ENCODE results near the gene FHOD1.

The FHOD1 gene

GRCh38 chr16:67238806-67239470 is 8.3 kb downstream of the FHOD1 start:
- H3K4me1 ChIP-seq (ENCODE audit: control insufficient read depth, insufficient read depth, low read length, unreplicated experiment) = peaks cover 43% of the 10 kb centered on the region

GRCh38 chr16:67238278-67238575 is 9.1 kb downstream of the FHOD1 start:
- Histone ChIP-seq H3K79me2 (ENCODE audit: control insufficient read depth, insufficient read depth, low read length, unreplicated experiment) (peaks cover 30% of the 10 kb centered on the region), H3K4me1 (ENCODE audit: control insufficient read depth, insufficient read depth, low read length, unreplicated experiment) (peaks cover 36% of the 10 kb centered on the region), H3K4me3 (ENCODE audit: low read depth, low read length) (no peak overlapping the region), H3K36me3 (ENCODE audit: insufficient read depth, low read length) (peaks cover 31% of the 10 kb centered on the region; the same call in 1 of the 2 replicates), H2AFZ (ENCODE audit: low read length, unreplicated experiment) (no peak overlapping the region), H3K27ac (ENCODE audit: low read depth, low read length) (no peak overlapping the region), H3K27me3 (ENCODE audit: insufficient read depth, low read length) (no peaks in the 10 kb centered on the region)

More at GRCh38 chr16:67238806-67239470, 8.3 kb downstream of the FHOD1 start:
- peaks cover 37% of the 10 kb centered on the region for H3K79me2 ChIP-seq (ENCODE audit: control insufficient read depth, insufficient read depth, low read length, unreplicated experiment)
- H3K4me3 ChIP-seq (ENCODE audit: low read depth, low read length) = no peak overlapping the region
- 0 out of 2 replicates have a peak overlapping the region, but pooled peaks have one; percentile 98 for H3K27ac ChIP-seq (ENCODE audit: low read depth, low read length)
- H2AFZ ChIP-seq (ENCODE audit: low read length, unreplicated experiment) = no peak overlapping the region
- no peaks in the 10 kb centered on the region for H3K27me3 ChIP-seq (ENCODE audit: insufficient read depth, low read length)
- peaks cover 31% of the 10 kb centered on the region; the same call in 1 of the 2 replicates for H3K36me3 ChIP-seq (ENCODE audit: insufficient read depth, low read length)

- Histone ChIP-seq H3K4me3 (ENCODE audit: low read depth, low read length) (no peak overlapping the region), H3K36me3 (ENCODE audit: insufficient read depth, low read length) (peaks cover 31% of the 10 kb centered on the region; the same call in 1 of the 2 replicates)
Measured at GRCh38 chr16:67237396-67238277, 9.6 kb downstream of the FHOD1 start.

GRCh38 chr16:67236563-67237395 is 10.5 kb downstream of the FHOD1 start:
- peaks cover 32% of the 10 kb centered on the region; the same call in 1 of the 2 replicates for H3K36me3 ChIP-seq (ENCODE audit: insufficient read depth, low read length)
- H3K4me3 ChIP-seq (ENCODE audit: low read depth, low read length) = no peak overlapping the region
- H3K4me1 ChIP-seq (ENCODE audit: control insufficient read depth, insufficient read depth, low read length, unreplicated experiment) = peaks cover 23% of the 10 kb centered on the region
- no peaks in the 10 kb centered on the region for H3K27me3 ChIP-seq (ENCODE audit: insufficient read depth, low read length)
- no peak overlapping the region for H2AFZ ChIP-seq (ENCODE audit: low read length, unreplicated experiment)
- no peak overlapping the region for H3K27ac ChIP-seq (ENCODE audit: low read depth, low read length)
- H3K79me2 ChIP-seq (ENCODE audit: control insufficient read depth, insufficient read depth, low read length, unreplicated experiment) = peaks cover 19% of the 10 kb centered on the region

More at GRCh38 chr16:67237396-67238277, 9.6 kb downstream of the FHOD1 start:
- no peak overlapping the region for H3K27ac ChIP-seq (ENCODE audit: low read depth, low read length)
- no peak overlapping the region for H2AFZ ChIP-seq (ENCODE audit: low read length, unreplicated experiment)
- peaks cover 32% of the 10 kb centered on the region for H3K4me1 ChIP-seq (ENCODE audit: control insufficient read depth, insufficient read depth, low read length, unreplicated experiment)
- H3K79me2 ChIP-seq (ENCODE audit: control insufficient read depth, insufficient read depth, low read length, unreplicated experiment) = peaks cover 27% of the 10 kb centered on the region
- no peaks in the 10 kb centered on the region for H3K27me3 ChIP-seq (ENCODE audit: insufficient read depth, low read length)

DNA sequence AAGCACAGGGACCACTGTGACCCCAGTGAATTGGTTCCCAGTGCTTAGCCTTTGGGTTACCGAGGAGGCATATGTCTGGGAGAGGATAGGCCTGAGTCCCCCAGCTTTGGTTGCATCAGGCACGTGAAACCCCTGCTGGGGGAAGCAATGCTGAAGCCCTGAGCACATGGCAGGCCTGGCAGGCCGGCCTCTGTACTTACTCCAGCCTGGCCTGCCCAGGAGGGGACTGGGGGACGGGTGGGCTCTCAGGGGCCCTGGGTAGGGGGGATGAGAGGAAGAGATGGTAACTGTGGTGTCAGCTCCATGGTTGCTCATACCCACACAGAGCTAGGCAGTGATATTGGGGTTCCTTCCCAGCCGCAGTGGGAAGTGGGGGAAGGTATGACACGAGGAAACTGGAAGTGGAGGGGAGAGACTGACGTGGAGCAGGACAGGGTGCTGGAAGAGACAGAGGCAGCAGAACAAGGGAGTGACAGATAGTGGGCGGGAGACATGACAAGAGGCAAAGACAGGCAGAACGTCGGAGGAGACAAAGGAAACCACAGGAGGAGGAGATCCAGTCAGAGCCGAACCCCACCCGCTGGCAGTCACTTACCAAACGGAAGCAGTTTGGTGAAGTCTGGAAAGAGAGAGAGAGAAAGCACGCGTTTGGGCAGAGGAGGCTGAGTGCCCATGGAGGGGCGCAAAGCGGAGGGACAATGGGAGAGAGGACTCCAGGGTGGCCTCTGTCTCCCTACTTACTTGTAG is 11.3 kb downstream of the FHOD1 start:
- Histone ChIP-seq H3K36me3 (ENCODE audit: insufficient read depth, low read length) (peaks cover 39% of the 10 kb centered on the region; the same call in 1 of the 2 replicates), H3K4me1 (ENCODE audit: control insufficient read depth, insufficient read depth, low read length, unreplicated experiment) (peaks cover 16% of the 10 kb centered on the region), H2AFZ (ENCODE audit: low read length, unreplicated experiment) (no peak overlapping the region), H3K27ac (ENCODE audit: low read depth, low read length) (no peak overlapping the region), H3K4me3 (ENCODE audit: low read depth, low read length) (no peak overlapping the region), H3K27me3 (ENCODE audit: insufficient read depth, low read length) (no peaks in the 10 kb centered on the region), H3K79me2 (ENCODE audit: control insufficient read depth, insufficient read depth, low read length, unreplicated experiment) (peaks cover 21% of the 10 kb centered on the region)

DNA sequence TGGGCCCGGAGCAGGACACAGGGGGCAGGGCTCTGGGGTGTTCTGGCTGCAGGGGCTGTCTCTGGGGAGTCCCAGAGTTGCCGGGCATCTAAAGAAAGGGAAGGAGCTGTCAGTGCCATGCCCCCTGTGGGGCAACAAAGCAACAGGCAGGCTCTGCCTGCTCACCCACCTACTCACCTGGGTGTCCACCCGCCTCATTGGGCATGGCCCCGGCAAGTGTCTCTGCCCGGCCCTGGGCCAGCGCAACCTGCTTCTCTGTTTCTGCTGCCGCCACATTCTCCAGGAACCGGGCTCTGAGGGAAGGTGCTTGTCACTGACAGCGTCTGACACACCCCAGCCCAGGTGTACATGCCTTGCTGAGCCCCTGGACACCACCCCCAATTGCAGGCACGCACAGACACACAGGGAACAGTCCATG is 13.1 kb downstream of the FHOD1 start:
- H3K4me3 ChIP-seq (ENCODE audit: low read depth, low read length) = no peak overlapping the region
- H3K36me3 ChIP-seq (ENCODE audit: insufficient read depth, low read length) = peaks cover 43% of the 10 kb centered on the region; the same call in 1 of the 2 replicates
- H3K27ac ChIP-seq (ENCODE audit: low read depth, low read length) = no peak overlapping the region
- no peaks in the 10 kb centered on the region for H3K4me1 ChIP-seq (ENCODE audit: control insufficient read depth, insufficient read depth, low read length, unreplicated experiment)
- H3K27me3 ChIP-seq (ENCODE audit: insufficient read depth, low read length) = no peaks in the 10 kb centered on the region
- H3K79me2 ChIP-seq (ENCODE audit: control insufficient read depth, insufficient read depth, low read length, unreplicated experiment) = peaks cover 12% of the 10 kb centered on the region
- no peak overlapping the region for H2AFZ ChIP-seq (ENCODE audit: low read length, unreplicated experiment)

- Histone ChIP-seq H3K27ac (ENCODE audit: low read depth, low read length) (no peak overlapping the region), H3K4me3 (ENCODE audit: low read depth, low read length) (no peak overlapping the region), H3K36me3 (ENCODE audit: insufficient read depth, low read length) (peaks cover 42% of the 10 kb centered on the region; the same call in 1 of the 2 replicates), H3K4me1 (ENCODE audit: control insufficient read depth, insufficient read depth, low read length, unreplicated experiment) (no peaks in the 10 kb centered on the region), H3K79me2 (ENCODE audit: control insufficient read depth, insufficient read depth, low read length, unreplicated experiment) (peaks cover 6% of the 10 kb centered on the region), H3K27me3 (ENCODE audit: insufficient read depth, low read length) (no peaks in the 10 kb centered on the region), H2AFZ (ENCODE audit: low read length, unreplicated experiment) (no peak overlapping the region)
Measured at GRCh38 chr16:67233596-67233995, 13.7 kb downstream of the FHOD1 start.

GRCh38 chr16:67230809-67231660 is 16.2 kb downstream of the FHOD1 start:
- Histone ChIP-seq H3K4me3 (ENCODE audit: low read depth, low read length) (no peak overlapping the region), H2AFZ (ENCODE audit: low read length, unreplicated experiment) (no peak overlapping the region), H3K27me3 (ENCODE audit: insufficient read depth, low read length) (no peaks in the 10 kb centered on the region), H3K27ac (ENCODE audit: low read depth, low read length) (no peak overlapping the region), H3K36me3 (ENCODE audit: insufficient read depth, low read length) (peaks cover 23% of the 10 kb centered on the region; the same call in 1 of the 2 replicates), H3K79me2 (ENCODE audit: control insufficient read depth, insufficient read depth, low read length, unreplicated experiment) (peaks cover 20% of the 10 kb centered on the region), H3K4me1 (ENCODE audit: control insufficient read depth, insufficient read depth, low read length, unreplicated experiment) (peaks cover 12% of the 10 kb centered on the region)

Data from ACC112 (cell line).